ENCODE measurements around the gene PSMD2. TPM values are rescaled to one million over a fixed set of nuclear protein-coding genes. Genes with fewer than 3 reads are reported as not detected.
A peak's percentile ranks its signal among the peaks of the same experiment; 100 is the strongest.

The PSMD2 gene
- total and polyA plus RNA-seq, 2 donors (not counting 3 experiments of a cell fraction or from before 2014, with no cell fraction given): 414 to 435 TPM

GRCh38 chr3:184332370-184333090 is 33.5 kb downstream of the PSMD2 start:
- CTCF ChIA-PET: no interaction called here
- no TSS peak for BruUV-seq (replicated peaks)
- Histone ChIP-seq H3K27me3 (ENCODE audit: control insufficient read depth in 2 of 2, insufficient read depth in 2 of 2, low read length in 2 of 2) (no peaks in the 10 kb centered on the region), H3K9ac (replicated peaks; ENCODE audit: extremely low read depth, insufficient read depth, low read length) (peak overlapping the region; percentile 81), H3K4me1 (ENCODE audit: control insufficient read depth, extremely low read depth, insufficient read depth, low read length) (peaks cover 60% of the 10 kb centered on the region), H3K4me2 (ENCODE audit: insufficient read depth, low read length) (peak overlapping the region; percentile 48), H4K20me1 (replicated peaks; ENCODE audit: control insufficient read depth, extremely low read depth, insufficient read depth, low read length) (no peaks in the 10 kb centered on the region), H2AFZ (ENCODE audit: low read depth, low read length) (no peak overlapping the region), H3K27ac (ENCODE audit: insufficient read depth, low read depth, low read length) (peak overlapping the region; percentile 99), H3K79me2 (ENCODE audit: control insufficient read depth, insufficient read depth, low read length) (peaks cover 31% of the 10 kb centered on the region), H3K36me3 (ENCODE audit: control insufficient read depth in 2 of 2, extremely low read depth in 1 of 2, insufficient read depth in 2 of 2, low read length in 2 of 2) (peaks cover 32 to 40% of the 10 kb centered on the region in 2 experiments), H3K4me3 (replicated peaks in 1 of 3; ENCODE audit: insufficient read depth in 1 of 3, low read depth in 1 of 3, low read length in 3 of 3) (peak overlapping the region in 1 of 3 experiments; percentile 9), H3K9me1 (replicated peaks; ENCODE audit: control insufficient read depth, extremely low read depth, insufficient read depth, low read length) (no peaks in the 10 kb centered on the region), H3K9me3 (replicated peaks; ENCODE audit: control insufficient read depth, insufficient read depth, low read length) (no peaks in the 10 kb centered on the region)
- DNase-seq (ENCODE audit: low read depth, low spot score) (peak; percentile 96), FAIRE-seq (peak; percentile 99)
- dilution Hi-C loops (cut with MboI; ENCODE audit: extremely low pct_ligation_motif_present, low sequenced_read_pairs) (no loop called here), intact Hi-C loops (cut with micrococcal nuclease) (loop anchor here (1.0 to 10.0 kb wide), 5 partner anchors 12 to 1602 kb away; partner anchors contain the start of genes PSMD2 and TRA2B)
- peak; percentile 61 for TF ChIP-seq POLR2AphosphoS5 (IDR thresholded peaks at IDR 0.05; ENCODE audit: insufficient read depth, low read depth, low read length)
- TF ChIP-seq MYC (IDR thresholded peaks at IDR 0.05; ENCODE audit: low read depth, low read length): peak; percentile 16
- peak; percentile 76 for TF ChIP-seq FOS (IDR thresholded peaks at IDR 0.05; ENCODE audit: borderline replicate concordance, insufficient read depth, low read length)
- TF ChIP-seq JUN (IDR thresholded peaks at IDR 0.05; ENCODE audit: borderline replicate concordance, insufficient read depth, insufficient read length, low read depth): peak; percentile 92
- peak; percentile 46 for TF ChIP-seq MAX (IDR thresholded peaks at IDR 0.05; ENCODE audit: insufficient read depth, insufficient read length)
- no peak for TF ChIP-seq GATA2 (IDR thresholded peaks at IDR 0.05; ENCODE audit: insufficient read depth, insufficient read length, low read depth, low read length)
- no peak for TF ChIP-seq EZH2 (IDR thresholded peaks at IDR 0.05; ENCODE audit: borderline replicate concordance, low read depth, low read length, severe bottlenecking)
- POLR2A ChIA-PET: interaction anchor here (0.6 kb wide), 1 partner anchor 16 kb away, joined by 3 read pairs; no protein-coding TSS in a partner anchor

Measured in endothelial cell of umbilical vein (primary cell).